Stimulated activated CD4-positive, alpha-beta T cell treated with anti-CD3 and anti-CD28 coated beads, TNF-alpha, amount 100 ng/mL, for 1 hour (primary cell): ENCODE measurements around the gene ARHGAP10.
"Not testable (repeated sequence)": the region's sequence is repeated elsewhere in the genome, so short reads cannot be mapped to it uniquely, and the experiment has no call there.

ENCODE experiments used
- DNase-seq, 3 donors: peaks; one replicate each; pipeline ENCODE4 v3.0.0-alpha.2; 2020; ENCODE audit warnings: low read depth in 3 of 3, low spot score in 1 of 3

The ARHGAP10 gene

DNA sequence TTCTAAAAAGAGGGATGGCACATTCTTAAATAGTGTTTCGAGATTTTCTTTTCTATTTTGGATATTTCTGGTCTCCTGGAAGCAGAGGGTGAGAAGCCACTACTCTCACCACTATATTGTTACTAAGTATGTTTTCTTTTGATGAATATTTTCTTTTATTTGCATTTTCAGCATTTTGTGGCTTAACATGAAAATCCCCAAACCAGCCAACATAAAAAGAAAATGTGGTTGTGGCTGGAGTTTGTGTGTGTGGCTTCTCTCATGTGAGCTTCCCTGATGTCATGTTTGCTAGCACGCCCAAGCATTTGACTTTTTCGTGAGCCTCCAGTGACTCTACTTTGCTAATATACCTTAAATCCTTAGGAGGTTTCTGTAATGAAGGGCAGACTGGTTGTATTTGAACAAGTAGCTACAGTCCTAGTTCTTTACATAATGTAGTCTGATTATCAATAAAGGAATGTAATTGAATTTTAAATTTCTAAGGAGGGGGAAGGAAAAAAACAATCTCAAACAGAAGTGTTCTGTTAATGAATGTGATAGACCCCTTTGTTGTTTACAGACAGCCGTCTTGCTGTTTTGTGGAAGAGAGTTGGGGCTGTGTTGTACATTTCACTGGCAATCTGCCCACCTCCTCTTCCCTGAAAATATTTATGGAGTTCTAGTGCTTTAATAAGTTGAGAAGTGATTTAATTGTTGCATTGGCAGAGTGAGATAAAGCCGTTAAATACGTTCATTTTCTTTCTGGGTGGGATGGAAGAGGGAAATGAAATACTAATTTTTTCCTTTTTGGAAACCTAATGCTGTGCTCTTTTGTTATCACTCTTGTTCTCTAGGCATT is 114.6 kb downstream of the ARHGAP10 start:
- DNase-seq = no peak

DNA sequence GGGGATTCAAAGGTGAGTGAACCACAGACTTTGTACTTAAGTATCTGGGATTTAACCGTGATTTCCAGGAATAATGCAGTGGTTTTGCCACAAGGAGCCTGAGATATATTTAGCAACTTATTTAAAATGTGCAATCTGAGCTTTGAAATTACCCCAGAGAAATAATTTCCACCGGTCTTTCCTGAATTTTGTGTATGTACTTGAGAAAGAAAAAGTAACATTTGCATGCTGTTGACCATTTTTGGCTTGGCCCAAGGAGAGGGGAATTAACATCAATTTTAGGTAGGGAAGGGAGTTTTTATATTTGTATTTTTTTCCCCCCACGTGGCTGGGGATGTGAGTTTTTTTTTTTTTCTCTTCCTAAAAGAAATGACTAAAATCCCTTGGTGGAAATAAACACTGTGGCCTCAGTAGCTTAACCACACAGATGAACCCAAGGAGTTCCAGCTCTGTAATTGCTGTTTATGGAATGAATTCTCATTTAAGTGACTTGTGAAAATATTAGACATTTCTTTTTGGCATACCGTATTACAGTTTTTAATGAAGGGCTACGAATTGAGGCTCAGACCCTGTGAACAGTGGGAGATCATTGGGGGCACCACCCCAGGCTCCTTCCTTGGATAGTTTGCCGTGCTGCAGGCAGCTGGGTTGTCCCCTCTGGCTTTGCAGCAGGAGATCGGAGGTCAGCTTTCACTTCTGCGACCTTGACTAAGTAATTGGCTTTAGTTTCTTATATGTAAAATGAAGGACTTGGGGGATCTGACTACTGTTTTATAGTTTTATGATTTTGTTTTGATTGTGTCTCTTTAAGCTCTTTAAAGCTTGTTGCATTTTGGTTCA is 116.1 kb downstream of the ARHGAP10 start:
- DNase-seq = no peak

DNA sequence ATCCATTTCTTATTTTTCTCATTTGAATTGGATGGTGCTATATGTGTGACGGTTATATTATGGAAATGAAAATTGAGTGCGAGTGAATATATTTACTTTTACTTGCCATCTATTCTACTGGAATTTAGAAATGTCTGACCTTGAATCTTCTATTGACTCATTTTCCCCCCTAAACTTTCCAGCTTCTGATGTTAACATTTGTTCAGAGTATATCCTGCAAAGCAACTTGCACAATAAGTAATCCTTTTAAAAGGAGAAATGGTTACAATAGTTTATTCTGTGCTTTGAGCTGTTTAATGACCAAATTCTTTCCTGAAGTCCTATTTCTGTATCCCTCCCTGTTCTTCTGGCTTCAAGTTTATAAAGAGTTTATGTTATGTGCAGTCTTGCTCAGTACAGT is 116.7 kb downstream of the ARHGAP10 start:
- no peak for DNase-seq

DNA sequence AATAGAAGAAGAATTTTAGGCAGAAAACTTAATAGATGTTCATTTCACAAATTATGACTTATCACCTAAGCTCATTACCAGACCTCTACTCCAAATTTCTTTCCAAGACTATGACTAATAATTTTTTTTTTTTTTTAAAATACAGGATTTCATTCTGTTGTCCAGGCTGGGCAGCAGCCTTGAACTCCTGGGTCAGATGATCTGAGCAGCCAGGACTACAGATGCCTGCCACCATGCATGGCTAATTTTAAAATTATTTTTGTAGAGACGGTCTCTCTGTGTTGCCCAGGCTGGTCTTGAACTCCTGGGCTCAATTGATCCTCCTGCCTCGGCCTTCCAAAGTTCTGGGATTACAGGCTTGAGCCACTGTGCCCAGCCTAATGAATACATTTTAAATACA is 119.2 kb downstream of the ARHGAP10 start:
- no peak for DNase-seq

DNA sequence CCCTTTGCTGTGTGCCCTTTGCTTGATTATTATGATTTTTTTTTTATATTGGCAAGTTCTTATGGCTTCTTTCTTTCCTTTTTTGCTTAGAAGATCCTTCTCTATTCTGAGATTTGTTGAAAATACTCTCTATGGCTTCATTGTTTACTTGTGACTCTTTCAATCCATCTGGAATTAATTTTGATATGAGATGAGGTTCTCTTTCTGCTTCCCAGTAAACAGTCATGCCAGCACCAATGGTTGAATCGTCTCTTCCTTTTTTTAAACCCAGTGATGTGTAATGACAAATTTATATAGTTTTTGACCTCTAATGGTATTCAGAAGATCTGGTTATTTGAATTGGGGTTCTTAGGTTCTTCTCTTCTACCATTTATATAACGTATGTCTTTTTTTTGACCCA is 121.8 kb downstream of the ARHGAP10 start:
- DNase-seq = no peak

DNA sequence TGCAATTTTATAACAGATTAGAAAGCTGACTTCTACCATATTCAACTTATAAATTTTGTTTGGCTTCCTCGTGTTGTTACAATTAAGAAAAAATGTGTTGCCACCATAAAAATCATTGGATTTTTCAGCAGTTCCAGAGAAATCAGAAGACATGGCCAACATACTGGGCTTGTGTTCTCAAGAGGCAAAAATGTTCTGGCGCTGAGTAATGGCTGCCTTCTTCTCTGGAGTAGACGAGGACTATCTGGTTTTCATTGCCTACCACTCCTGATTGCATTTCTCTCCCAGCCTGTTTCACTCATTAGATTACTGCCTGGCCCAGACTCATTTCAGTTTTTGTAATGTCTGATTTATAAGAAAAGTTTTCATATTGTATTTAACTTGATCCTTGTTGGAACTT is 122.3 kb downstream of the ARHGAP10 start:
- no peak for DNase-seq

DNA sequence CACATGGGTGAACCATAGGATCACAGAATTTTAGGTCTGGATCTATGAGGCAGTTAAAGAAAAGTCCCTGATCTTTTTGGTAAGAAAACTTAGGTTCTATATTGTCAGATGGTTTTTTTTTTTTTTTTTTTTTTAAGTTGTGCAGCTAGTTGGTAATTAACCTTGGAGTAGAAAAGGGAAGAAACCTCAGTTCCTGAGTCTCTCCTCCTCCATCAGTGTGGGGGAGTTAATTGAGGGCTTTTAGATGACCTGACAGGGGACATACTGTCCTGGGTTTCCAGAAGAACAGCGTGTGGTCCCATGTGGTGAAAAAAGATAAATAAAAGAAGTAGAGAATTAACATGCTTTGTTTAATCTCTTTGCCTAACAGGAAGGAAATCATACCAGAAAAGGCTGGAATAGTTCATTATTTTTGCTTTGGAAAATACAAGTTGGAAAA is 123.7 kb downstream of the ARHGAP10 start:
- DNase-seq = no peak

DNA sequence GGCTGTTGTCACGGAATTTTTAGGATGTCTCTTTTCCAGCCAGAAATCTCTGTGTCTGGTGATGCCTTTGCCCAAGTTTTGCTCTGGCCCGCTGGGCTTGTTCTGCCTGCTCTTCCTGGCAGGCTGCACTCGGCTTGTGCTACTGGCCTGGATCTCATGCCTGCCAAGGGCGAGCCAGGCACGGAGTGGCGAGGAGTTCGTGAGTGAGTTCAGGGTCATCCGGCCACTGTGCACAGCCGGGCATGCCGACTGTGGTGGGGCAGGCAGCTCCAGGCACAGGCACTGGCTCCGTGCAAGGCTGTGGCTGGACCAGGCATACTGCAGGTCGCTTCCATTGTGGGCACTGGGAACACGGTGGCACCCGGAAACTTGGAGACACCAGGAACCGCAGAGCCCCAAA is 129.1 kb downstream of the ARHGAP10 start:
- no peak for DNase-seq

DNA sequence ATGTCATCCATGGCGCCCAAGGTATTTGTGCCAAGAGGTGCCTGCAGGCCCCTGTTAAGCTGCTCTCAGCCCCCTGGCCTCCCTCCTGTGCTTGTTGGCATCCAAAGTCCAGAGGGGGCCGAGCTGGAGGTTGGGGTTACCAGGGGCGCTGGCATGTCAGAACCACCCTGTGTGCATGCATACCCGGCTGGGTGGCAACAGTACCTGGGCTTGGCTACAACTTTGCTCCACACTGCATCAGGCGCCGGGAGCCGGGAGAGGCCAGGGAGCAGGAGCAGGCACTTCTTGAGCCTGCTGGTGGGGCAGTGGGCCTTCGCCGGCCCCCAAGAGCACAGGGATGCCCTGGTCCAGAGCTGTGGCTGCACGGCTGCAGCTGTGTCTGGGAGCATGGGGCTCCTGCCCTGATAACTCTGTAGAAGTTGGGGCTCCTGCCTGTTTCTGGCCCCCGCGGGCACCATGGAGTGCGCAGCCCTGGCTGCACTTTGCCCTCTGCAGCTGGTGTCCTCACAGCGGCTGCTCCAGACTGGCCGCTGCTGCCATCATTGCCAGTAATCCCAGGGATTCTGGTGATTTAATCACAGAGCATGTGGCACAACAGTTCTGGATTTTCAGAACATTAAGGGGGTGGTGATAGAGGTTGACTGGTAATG is 130.3 kb downstream of the ARHGAP10 start:
- DNase-seq = no peak

DNA sequence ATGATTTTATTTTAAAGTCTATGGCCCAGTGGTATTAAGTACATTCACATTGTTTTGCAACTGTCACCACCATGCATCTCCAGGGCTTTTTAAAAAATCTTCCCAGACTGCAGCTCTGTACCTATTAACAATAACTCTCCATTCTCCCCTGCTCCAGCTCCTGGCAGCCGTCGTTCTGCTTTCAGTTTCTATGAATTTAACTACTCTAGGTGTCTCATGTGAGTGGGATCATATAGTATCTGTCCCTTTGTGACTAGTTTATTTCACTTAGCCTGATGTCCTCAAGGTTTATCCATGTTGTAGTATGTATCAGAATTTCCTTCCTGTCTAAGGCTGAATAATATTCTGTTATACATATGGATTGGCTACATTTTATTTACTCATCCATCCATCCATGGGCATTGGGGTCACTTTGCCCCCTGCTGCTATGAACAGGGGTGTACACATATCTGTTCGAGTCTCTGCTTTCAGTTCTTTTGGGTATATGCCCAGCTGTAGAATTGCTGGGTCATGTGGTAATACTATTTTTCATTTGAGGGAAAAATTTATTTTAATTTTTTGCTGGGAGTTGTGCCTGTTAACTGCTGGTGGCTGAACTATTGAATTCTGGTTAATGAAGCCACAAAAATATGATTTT is 131.3 kb downstream of the ARHGAP10 start:
- DNase-seq = no peak

DNA sequence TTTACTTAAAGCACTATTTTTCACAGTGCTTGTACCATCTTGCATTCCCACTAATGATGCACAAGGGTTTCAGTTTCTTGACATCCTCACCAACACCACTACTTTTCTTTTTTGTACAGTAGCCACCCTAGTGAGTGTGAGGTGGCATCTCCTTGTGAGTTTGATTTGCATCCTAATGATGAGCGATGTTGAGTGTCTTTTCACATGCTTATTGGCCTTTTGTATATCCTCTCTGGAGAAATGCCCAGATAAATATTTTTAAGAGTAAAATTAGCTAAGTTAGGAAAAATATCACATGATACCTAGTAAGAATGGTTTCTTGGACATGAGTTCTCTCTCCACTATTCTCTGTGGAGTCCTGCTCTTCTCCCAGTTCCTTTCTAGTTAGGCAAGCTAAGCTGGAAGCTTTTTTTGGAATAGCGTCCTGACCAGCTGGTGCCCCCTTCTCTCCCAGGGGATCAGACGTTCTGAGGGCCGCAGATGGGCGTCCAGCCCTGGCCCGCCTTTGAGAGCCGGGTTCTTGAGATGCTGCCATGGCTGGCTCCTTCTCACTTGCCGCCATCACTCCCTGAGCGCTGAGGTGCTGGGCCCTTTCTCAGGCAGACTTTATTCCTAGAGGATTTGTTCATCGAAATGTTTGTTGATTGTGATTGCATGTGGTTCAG is 132.1 kb downstream of the ARHGAP10 start:
- DNase-seq = no peak

DNA sequence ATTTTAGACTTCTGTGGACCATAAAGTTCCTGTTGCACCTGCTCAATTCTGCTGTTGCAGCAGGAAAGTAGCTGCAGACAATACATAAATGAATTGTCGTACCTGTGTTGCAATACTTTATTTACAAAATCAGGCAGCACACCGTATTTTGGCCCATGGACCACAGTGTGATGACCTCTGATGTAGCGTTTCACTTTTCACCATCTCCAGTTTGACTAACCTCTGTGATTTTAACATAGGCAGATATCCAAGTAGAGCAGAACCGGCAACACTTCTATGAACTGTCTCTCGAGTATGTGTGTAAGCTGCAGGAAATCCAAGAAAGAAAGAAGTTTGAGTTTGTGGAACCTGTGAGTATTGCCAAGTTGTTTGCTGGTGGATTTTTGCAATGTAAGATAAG is 132.7 kb downstream of the ARHGAP10 start:
- no peak for DNase-seq

DNA sequence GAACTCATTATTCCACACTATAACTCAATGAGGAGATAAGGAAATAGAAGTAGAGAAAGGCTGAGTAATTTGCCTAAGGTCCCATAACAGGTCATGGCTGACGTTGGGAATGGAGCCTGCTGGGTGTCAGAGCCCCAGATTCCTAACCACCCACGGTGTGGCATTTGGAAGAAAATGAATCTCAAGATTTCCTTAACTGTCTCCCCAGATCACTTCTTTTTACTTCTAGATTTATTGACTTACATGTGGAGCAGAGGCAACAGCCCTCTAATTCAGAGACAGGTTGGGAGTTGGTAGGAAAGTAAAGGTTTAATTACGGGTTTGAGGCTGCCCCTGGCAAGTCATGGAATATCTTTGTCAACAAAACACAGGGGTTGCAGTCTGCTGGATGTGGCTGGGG is 134.0 kb downstream of the ARHGAP10 start:
- no peak for DNase-seq

DNA sequence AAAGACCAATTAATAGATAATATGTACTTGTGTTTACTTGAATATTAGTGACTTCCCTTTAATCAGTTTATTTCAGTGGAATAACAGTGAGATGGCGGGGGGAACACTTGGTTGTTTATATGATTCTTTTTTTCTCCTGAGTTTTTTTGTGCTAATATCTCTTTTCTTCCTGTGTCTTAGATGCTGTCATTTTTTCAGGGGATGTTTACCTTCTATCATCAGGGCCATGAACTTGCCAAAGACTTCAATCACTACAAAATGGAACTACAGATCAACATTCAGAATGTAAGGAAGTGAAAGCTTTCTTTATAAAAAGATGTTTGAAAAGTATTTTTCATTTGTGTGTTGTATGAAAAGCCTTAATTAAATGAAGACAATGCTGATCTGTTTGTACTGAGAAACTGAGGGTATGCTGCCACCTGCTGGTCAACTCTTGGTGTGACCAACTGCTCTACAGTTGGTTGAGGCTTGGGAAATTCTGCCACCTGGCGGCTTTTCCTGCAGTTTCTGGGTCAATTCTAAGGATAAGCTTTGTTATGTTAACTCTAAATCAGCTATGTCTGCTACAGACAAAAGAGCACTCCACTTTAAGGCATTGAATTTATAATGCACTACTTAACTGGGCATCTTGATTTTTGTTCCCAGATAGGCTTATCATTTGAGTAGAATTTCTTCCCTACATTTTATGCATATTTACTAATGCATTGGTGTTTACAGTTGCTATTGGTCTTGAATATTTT is 134.8 kb downstream of the ARHGAP10 start:
- DNase-seq = peak; percentile 81 to 83 (median 82)

DNA sequence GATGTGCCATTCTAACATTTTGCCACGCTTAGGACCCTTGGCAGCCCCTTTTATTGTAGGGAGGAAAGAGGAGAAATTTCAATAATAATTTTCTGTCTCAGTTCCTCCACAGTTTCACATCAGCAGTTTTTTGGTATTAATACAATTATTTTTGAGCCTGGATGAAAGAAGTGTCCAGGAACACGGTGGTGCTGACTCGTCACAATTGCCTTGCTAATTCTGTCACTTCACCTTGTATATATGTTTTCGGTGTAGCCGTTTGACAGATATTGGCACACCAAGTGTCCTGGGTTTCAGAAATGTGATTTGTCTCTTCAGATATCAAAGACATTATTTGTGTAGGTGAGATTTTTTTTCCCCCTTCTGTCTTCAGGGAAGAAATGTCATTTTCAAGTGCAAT is 142.2 kb downstream of the ARHGAP10 start:
- DNase-seq = no peak

DNA sequence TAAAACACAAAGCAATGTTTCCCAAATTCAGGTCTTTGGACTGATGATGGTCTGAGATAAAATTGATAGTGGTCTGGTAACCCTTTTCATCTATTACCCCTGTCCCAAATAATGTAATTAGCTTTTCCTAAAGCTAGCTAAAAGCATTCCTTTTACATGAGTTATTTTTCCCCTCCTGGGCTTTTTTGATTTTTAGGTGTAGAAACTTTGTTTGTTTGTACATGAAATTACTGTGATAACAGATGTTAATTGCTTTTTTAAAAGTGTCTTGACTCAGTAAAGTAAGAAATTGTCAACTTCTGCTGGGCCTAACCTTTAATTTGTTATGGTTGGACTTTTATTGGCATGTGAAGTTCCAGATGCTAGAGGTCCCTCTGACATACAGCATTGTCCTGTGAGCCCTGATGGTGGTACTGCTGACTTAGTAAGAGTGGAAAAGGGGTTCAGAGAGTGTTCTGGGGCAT is 145.5 kb downstream of the ARHGAP10 start:
- DNase-seq = no peak

DNA sequence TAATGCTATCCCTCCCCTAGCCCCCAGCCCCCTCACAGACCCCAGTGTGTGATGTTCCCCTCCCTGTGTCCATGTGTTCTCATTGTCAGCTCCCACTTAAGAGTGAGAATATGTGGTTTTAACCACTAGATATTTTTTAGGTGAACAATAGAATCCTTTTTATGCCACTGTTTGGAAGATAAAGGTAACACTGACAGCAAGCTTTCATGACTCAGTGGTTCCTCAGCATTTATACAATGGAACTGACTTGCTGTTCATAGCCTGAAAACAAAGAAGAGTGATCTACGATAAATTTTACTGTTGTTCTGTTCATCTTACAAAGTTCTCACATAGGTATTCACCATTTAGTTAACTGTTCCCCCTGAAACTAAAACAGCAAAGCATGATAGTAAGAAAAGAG is 147.8 kb downstream of the ARHGAP10 start:
- DNase-seq = no peak

DNA sequence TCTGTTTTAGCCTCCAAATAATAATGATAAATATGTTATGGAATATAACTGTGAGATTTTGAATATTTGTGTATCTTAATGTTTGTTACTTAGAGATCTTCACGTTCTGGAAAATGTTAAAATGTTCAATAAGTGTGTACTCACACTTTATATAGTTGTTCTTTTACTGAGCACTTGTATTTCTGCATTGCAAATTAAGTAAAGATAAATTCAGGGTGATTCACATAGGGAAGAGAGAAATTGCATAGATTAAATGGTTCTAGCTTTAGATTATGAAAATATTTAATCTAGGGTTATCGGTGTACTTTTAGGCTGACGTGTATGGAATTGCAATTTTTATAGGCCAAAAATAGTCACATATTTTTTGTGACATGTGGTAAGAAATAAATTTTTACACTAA is 148.6 kb downstream of the ARHGAP10 start:
- no peak for DNase-seq

DNA sequence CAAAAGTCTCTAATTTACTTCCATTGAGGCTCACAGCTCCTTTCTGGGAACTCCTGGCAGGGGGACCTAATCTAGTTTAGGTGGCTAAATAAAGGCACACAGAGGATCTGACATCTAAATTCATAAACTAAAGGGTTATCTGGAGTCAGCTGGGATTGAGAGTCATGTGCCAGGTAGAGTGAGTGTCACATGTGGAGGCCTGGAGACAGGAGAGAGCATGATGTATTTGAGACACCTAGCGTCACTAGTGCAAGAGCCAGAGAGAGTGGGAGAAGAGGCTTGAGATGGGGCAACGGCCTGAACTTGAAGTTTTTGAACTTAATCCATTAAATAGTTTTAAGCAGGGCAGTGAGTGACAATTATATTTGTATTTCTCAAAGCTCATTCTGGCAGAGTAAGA is 152.6 kb downstream of the ARHGAP10 start:
- no peak for DNase-seq

DNA sequence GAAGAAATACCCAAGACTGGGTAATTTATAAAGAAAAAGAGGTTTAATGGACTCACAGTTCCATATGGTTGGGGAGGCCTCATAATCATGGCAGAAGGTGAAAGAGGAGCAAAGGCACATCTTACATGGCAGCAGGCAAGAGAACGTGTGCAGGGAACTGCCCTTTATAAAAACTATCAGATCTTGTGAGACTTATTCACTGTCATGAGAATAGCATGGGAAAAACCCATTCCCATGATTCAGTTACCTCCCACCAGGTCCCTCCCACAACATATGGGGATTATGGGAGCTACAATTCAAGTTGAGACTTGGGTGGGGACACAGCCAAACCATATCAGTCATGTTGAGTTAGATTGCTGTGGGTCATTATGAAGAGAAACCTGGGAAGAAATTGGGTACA is 153.3 kb downstream of the ARHGAP10 start:
- not testable (repeated sequence) for DNase-seq
